Activated CD8-positive, alpha-beta T cell treated with anti-CD3 and anti-CD28 coated beads for 36 hours (primary cell): ENCODE data around the gene CCDC192. TPM values are rescaled to one million over a fixed set of nuclear protein-coding genes. Genes with fewer than 3 reads are reported as not detected.

Experiments
- ATAC-seq: fragments of 200-7000 bp; cut with Tn5 transposase; one replicate; pipeline ENCODE4 v1.10.0; 2021; ENCODE audit warnings: mild to moderate bottlenecking, moderate library complexity
- CTCF ChIA-PET: fragments of 350-600 bp; sonication (Branson Sonifier 250); formaldehyde crosslinking; loops from one replicate; lab custom pipeline; 2021; ENCODE audit warnings: antibody characterized with exemption; lab: Charles Lee
- POLR2A ChIA-PET: fragments of 350-600 bp; sonication (Branson Sonifier 250); formaldehyde crosslinking; loops from one replicate; lab custom pipeline; 2021; ENCODE audit warnings: antibody characterized with exemption; lab: Charles Lee
- DNase-seq: peaks from one replicate; pipeline ENCODE4 v3.0.0-alpha.2; 2020
- H3K27ac Mint-ChIP-seq: one replicate; pipeline ENCODE4 v1.8.0; 2021; ENCODE audit warnings: mild to moderate bottlenecking, mixed read lengths
- H3K27me3 Mint-ChIP-seq: one replicate; pipeline ENCODE4 v1.8.0; 2021; ENCODE audit warnings: mixed read lengths
- H3K36me3 Mint-ChIP-seq: one replicate; pipeline ENCODE4 v1.8.0; 2021; ENCODE audit warnings: low read depth, mixed read lengths
- H3K4me1 Mint-ChIP-seq: one replicate; pipeline ENCODE4 v1.8.0; 2021; ENCODE audit warnings: low read depth, mixed read lengths
- H3K4me3 Mint-ChIP-seq: one replicate; pipeline ENCODE4 v1.8.0; 2021; ENCODE audit warnings: mild to moderate bottlenecking, moderate library complexity, mixed read lengths
- H3K9me3 Mint-ChIP-seq: one replicate; pipeline ENCODE4 v1.8.0; 2021; ENCODE audit warnings: mixed read lengths
- CTCF ChIP-seq: fragments of 200-600 bp; IDR thresholded peaks from one replicate; pipeline ENCODE4 v1.8.0; 2022; ENCODE audit warnings: antibody characterized with exemption, mild to moderate bottlenecking
- intact Hi-C: fragments of 100-400 bp; cut with micrococcal nuclease; formaldehyde crosslinking; loops from one replicate; pipeline ENCODE4 v1.10.0; 2022
- total RNA-seq, 2 experiments: library from RNA; stranded (reverse); gene quantifications; one replicate each; pipeline ENCODE4 v1.2.3, GENCODE V29; 2021

CCDC192 gene
- total RNA-seq, 2 experiments from 2014 or later: not detected

GRCh38 chr5:127951791-127952190 is 248.6 kb downstream of the CCDC192 start:
- Mint-ChIP-seq H3K4me3 (no peak overlapping the region), H3K9me3 (no peaks in the 10 kb centered on the region), H3K4me1 (no peaks in the 10 kb centered on the region), H3K27ac (no peak overlapping the region), H3K27me3 (no peaks in the 10 kb centered on the region), H3K36me3 (peaks cover 13% of the 10 kb centered on the region)
- DNase-seq (no peak), ATAC-seq (no peak)
- ChIA-PET POLR2A (interaction anchor here (0.6 kb wide), 1 partner anchor 126 kb away, joined by 4 read pairs; no protein-coding TSS in a partner anchor), CTCF (no interaction called here)
- intact Hi-C loops: no loop called here
- TF ChIP-seq CTCF: no peak

- CTCF ChIA-PET: no interaction called here
Observed at GRCh38 chr5:127957183-127957582, 254.0 kb downstream of the CCDC192 start.

GRCh38 chr5:127957701-127958239 is 254.6 kb downstream of the CCDC192 start:
- H3K36me3 Mint-ChIP-seq: peaks cover 9% of the 10 kb centered on the region
- CTCF ChIA-PET: no interaction called here
- H3K27me3 Mint-ChIP-seq: no peaks in the 10 kb centered on the region
- H3K27ac Mint-ChIP-seq: no peak overlapping the region
- intact Hi-C loops: no loop called here
- TF ChIP-seq CTCF: no peak
- peaks cover 19% of the 10 kb centered on the region for H3K4me1 Mint-ChIP-seq
- no peaks in the 10 kb centered on the region for H3K9me3 Mint-ChIP-seq
- ATAC-seq: no peak
- DNase-seq: no peak
- POLR2A ChIA-PET: no interaction called here
- H3K4me3 Mint-ChIP-seq: no peak overlapping the region

More at GRCh38 chr5:127957183-127957582, 254.0 kb downstream of the CCDC192 start:
- DNase-seq: no peak
- Mint-ChIP-seq H3K27me3 (no peaks in the 10 kb centered on the region), H3K4me1 (peaks cover 19% of the 10 kb centered on the region), H3K36me3 (peaks cover 9% of the 10 kb centered on the region), H3K9me3 (no peaks in the 10 kb centered on the region), H3K4me3 (no peak overlapping the region), H3K27ac (no peak overlapping the region)
- intact Hi-C loops: no loop called here
- ATAC-seq: no peak
- TF ChIP-seq CTCF: no peak
- POLR2A ChIA-PET: no interaction called here

GRCh38 chr5:127958421-127959011 is 255.3 kb downstream of the CCDC192 start:
- Mint-ChIP-seq H3K4me1 (peaks cover 19% of the 10 kb centered on the region), H3K4me3 (no peak overlapping the region)
- no peak for ATAC-seq

More at GRCh38 chr5:127958421-127959011, 255.3 kb downstream of the CCDC192 start:
- H3K36me3 Mint-ChIP-seq: peaks cover 9% of the 10 kb centered on the region
- DNase-seq: no peak
- ChIA-PET POLR2A (interaction anchor here (0.6 kb wide), 1 partner anchor 237 kb away, joined by 4 read pairs; no protein-coding TSS in a partner anchor), CTCF (interaction anchor here (1.3 kb wide), 1 partner anchor 9 kb away, joined by 3 read pairs; no protein-coding TSS in a partner anchor)
- no peak overlapping the region for H3K27ac Mint-ChIP-seq
- H3K9me3 Mint-ChIP-seq: no peaks in the 10 kb centered on the region
- no peak for TF ChIP-seq CTCF
- no peaks in the 10 kb centered on the region for H3K27me3 Mint-ChIP-seq
- intact Hi-C loops: no loop called here
